ENCODE measurements around the gene GPR89B.
A peak's percentile ranks its signal among the peaks of the same experiment; 100 is the strongest.
"Not testable (repeated sequence)": the region's sequence is repeated elsewhere in the genome, so short reads cannot be mapped to it uniquely, and the experiment has no call there.

The GPR89B gene

GRCh38 chr1:148032247-148032646 lies 104.0 kb downstream of the GPR89B start:
- H3K4me3 Mint-ChIP-seq, result peak overlapping the region; percentile 18
- not testable (repeated sequence) for H3K4me1 Mint-ChIP-seq; ATAC-seq (ENCODE audit: low read depth); H3K9me3 Mint-ChIP-seq; H3K36me3 Mint-ChIP-seq; H3K27ac Mint-ChIP-seq; H3K27me3 Mint-ChIP-seq; DNase-seq (ENCODE audit: low spot score in 2 of 2)

- not testable (repeated sequence) for DNase-seq (ENCODE audit: low spot score in 2 of 2); H3K27me3 Mint-ChIP-seq; H3K4me1 Mint-ChIP-seq; ATAC-seq (ENCODE audit: low read depth); H3K9me3 Mint-ChIP-seq; H3K4me3 Mint-ChIP-seq; H3K36me3 Mint-ChIP-seq; H3K27ac Mint-ChIP-seq
These were observed 104.5 kb downstream of the GPR89B start for GRCh38 chr1:148032690-148033089.

GRCh38 chr1:148033147-148033546 lies 104.9 kb downstream of the GPR89B start:
- ATAC-seq (ENCODE audit: low read depth); DNase-seq (ENCODE audit: low spot score in 2 of 2); H3K4me3 Mint-ChIP-seq: not testable (repeated sequence)

GRCh38 chr1:148037850-148038461 lies 109.7 kb downstream of the GPR89B start:
- peak; percentile 7 for ATAC-seq (ENCODE audit: low read depth)
- not testable (repeated sequence) for H3K4me1 Mint-ChIP-seq; H3K27me3 Mint-ChIP-seq; DNase-seq (ENCODE audit: low spot score in 2 of 2); H3K36me3 Mint-ChIP-seq; H3K9me3 Mint-ChIP-seq
- peak overlapping the region; percentile 79 for H3K4me3 Mint-ChIP-seq
- H3K27ac Mint-ChIP-seq, result peak overlapping the region; percentile 99

More at GRCh38 chr1:148033147-148033546, 104.9 kb downstream of the GPR89B start:
- not testable (repeated sequence) for H3K36me3 Mint-ChIP-seq, H3K9me3 Mint-ChIP-seq, H3K27me3 Mint-ChIP-seq, H3K27ac Mint-ChIP-seq, H3K4me1 Mint-ChIP-seq

GRCh38 chr1:148038462-148039333 lies 110.5 kb downstream of the GPR89B start:
- not testable (repeated sequence) for H3K27me3 Mint-ChIP-seq, H3K9me3 Mint-ChIP-seq, H3K36me3 Mint-ChIP-seq, H3K4me1 Mint-ChIP-seq
- DNase-seq (ENCODE audit: low spot score in 2 of 2) (peak; percentile 78 to 83), ATAC-seq (ENCODE audit: low read depth) (peak; percentile 81)
- Mint-ChIP-seq H3K4me3 (peak overlapping the region; percentile 79), H3K27ac (peak overlapping the region; percentile 99)

Data from memory B cell (primary cell).